GM21825 (cell line): ENCODE results near the gene DAAM1.

Experiments
- ATAC-seq: cut with Tn5 transposase; IDR thresholded peaks from one replicate; pipeline ENCODE4 v1.9.1; 2021; ENCODE audit warnings: mild to moderate bottlenecking, moderate library complexity; ENCODE audit not compliant: unreplicated experiment

The DAAM1 gene

GRCh38 chr14:59407246-59408010 lies 219.0 kb downstream of the DAAM1 start:
- ATAC-seq, result no peak

DNA sequence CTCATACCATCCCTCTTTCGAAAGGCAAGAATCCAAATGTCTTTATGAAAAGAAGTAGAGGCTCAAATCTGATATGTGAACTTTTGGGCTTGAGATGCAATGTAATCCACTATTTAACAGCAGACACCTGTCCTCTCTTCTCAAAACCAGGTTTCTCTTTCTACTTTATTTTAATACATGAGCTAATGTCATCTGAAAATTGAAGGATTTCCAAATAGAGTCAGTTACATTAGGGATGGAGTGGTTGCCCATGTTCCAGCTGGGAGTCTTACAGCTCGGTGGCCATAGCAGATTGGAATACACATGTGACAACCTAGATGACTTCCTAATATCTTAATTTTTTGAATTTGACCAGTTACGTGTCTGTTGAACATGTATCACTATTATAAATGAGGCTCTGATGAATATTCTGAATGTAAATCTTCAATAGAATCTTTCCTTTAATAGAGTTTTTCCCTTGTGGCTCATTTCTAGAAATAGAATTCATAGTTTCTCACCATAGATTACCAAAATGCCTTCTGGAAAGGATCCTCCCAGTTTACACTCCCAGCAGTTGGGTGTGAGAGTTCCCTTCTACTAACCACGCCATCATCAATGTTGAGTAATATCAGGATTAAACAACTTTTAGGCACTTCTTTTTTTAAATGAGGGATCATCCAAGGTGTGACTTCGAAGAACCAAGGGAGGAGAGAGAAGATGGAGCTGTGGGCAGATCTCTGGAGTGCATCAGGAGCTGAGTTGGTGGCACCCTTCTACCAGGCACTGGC lies 227.6 kb downstream of the DAAM1 start:
- no peak for ATAC-seq

DNA sequence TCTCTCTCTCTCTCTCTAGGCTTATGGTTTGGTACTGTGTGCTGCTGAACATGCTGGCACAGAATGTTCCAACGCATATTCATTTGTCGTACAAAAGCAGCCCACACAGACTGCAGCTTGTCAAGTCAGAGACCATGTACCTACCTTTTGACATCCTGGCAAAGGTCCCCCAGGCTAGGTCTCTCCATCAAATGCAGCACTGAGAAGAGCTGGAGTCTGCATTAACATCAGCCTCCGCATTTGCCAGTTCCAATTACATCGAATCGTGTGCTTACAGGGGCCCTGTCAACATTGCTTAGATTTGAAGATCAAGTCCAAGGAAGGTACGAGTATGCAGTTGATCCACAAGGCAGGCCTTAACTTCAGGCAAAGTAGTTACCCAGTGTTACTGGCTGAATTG lies 228.8 kb downstream of the DAAM1 start:
- no peak for ATAC-seq

DNA sequence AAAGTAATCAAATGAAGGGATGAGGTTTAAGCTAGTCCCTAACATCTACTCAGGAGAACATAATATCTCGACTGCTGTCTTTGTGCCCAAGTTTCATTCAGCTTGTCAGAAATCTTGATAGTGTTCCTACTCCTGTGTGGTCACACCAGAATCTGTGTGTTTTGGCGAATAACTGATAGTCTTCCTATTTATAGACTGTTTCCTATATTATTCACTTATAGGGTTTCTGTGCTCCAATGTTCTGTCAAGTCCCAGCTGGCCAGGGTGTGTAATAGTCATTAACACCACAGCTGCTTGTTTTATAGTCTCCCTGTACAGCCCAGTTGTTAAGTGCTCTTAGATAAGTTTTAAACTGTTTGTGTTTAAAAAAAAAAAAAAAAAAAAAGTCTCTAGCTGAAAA lies 230.8 kb downstream of the DAAM1 start:
- no peak for ATAC-seq
